Adrenal gland (tissue), 5 donors: ENCODE results near the gene ZNF81.

Experiments used
- CTCF ChIP-seq, 6 experiments: fragments of 450-650 bp in 4 of 6; fragments of 200-600 bp in 2 of 6; sonication (generic) in 1 of 6; IDR thresholded peaks; 1 replicate in 5 of 6; 2 replicates in 1 of 6; pipeline versions ENCODE4 v1.5.1 to v1.8.0; 2016 to 2021; ENCODE audit warnings: antibody characterized with exemption in 6 of 6, mild to moderate bottlenecking in 2 of 6, moderate library complexity in 1 of 6
- POLR2A ChIP-seq, 2 donors: fragments of 450-650 bp; IDR thresholded peaks; one replicate each; pipeline ENCODE4 v1.6.1; 2017; ENCODE audit warnings: antibody characterized with exemption in 2 of 2, mild to moderate bottlenecking in 2 of 2, moderate library complexity in 1 of 2
- donor health status: DM: no; HTN: no; CAD: no.

DNA sequence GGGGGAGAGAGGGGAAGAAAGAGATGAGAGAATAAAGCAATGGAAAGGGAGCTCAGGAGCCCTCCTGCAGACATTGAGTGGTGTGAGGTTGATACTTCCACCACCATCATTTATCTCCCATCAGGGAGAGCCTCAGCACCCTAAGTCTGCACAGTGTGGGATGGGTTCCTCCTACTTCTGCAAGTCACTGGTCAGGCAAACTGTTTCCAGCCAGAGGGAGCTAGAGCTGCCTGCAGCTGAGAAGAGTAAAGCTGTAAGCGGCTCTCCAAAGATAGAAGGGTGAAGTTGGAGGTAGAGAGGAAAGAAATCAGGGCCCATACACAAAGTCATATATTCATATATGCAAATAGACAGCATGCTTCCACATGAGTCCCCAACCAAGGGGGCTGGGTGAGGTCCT is 21.9 kb upstream of the ZNF81 start:
- no peak for TF ChIP-seq CTCF (IDR thresholded peaks at IDR 0.05)
- no peak for TF ChIP-seq POLR2A (IDR thresholded peaks at IDR 0.05)
